CD4-positive, CD25-positive, alpha-beta regulatory T cell (primary cell): ENCODE data around the gene OR8A1. TPM values are rescaled to one million over a fixed set of nuclear protein-coding genes. Genes with fewer than 3 reads are reported as not detected.
A peak's percentile ranks its signal among the peaks of the same experiment; 100 is the strongest.

Experiments
- ATAC-seq, 2 donors: fragments of 150-1000 bp; cut with Tn5 transposase; one replicate each; pipeline ENCODE4 v1.10.0; 2021; ENCODE audit warnings: low read depth in 2 of 2, moderate number of reproducible peaks in 2 of 2, moderate library complexity in 1 of 2
- DNase-seq, 3 donors: peaks; one replicate each; pipeline versions ENCODE4 v3.0.0 to v3.0.0-alpha.2; 2012 to 2022; ENCODE audit warnings: mixed read lengths in 1 of 3
- H3K27ac ChIP-seq: one replicate; pipeline ENCODE4 v1.7.0; 2013; ENCODE audit warnings: mild to moderate bottlenecking, low read length; ENCODE audit not compliant: insufficient read depth, poor library complexity, severe bottlenecking
- H3K27me3 ChIP-seq: one replicate; pipeline ENCODE4 v1.7.0; 2013; ENCODE audit warnings: low read length; ENCODE audit not compliant: control insufficient read depth, insufficient read depth
- H3K36me3 ChIP-seq: one replicate; pipeline ENCODE4 v1.7.0; 2013; ENCODE audit warnings: mild to moderate bottlenecking, low read length, moderate library complexity; ENCODE audit not compliant: control insufficient read depth, insufficient read depth
- H3K4me1 ChIP-seq: 2 replicates; pipeline ENCODE4 v1.7.0; 2013; ENCODE audit warnings: mild to moderate bottlenecking, low read length; ENCODE audit not compliant: insufficient read depth, control insufficient read depth, poor library complexity, severe bottlenecking
- H3K4me3 ChIP-seq: one replicate; pipeline ENCODE4 v1.7.0; 2013; ENCODE audit warnings: low read depth, mild to moderate bottlenecking, low read length, moderate library complexity
- H3K9me3 ChIP-seq, 2 experiments: 1 replicate in 1 of 2; 2 replicates in 1 of 2; pipeline ENCODE4 v1.7.0; 2013; ENCODE audit warnings: low read length in 2 of 2, mild to moderate bottlenecking in 1 of 2, moderate library complexity in 1 of 2; ENCODE audit not compliant: control insufficient read depth in 2 of 2
- H3K27ac Mint-ChIP-seq, 3 donors: one replicate each; pipeline ENCODE4 v1.8.0; 2020 to 2022; ENCODE audit warnings: mild to moderate bottlenecking in 3 of 3, mixed read lengths in 3 of 3, moderate library complexity in 2 of 3
- H3K27me3 Mint-ChIP-seq: one replicate; pipeline ENCODE4 v1.8.0; 2022; ENCODE audit warnings: mild to moderate bottlenecking, mixed read lengths
- H3K36me3 Mint-ChIP-seq: one replicate; pipeline ENCODE4 v1.8.0; 2020; ENCODE audit warnings: mixed read lengths
- H3K4me1 Mint-ChIP-seq, 4 donors: one replicate each; pipeline ENCODE4 v1.8.0; 2020 to 2022; ENCODE audit warnings: mixed read lengths in 4 of 4, mild to moderate bottlenecking in 1 of 4
- H3K4me3 Mint-ChIP-seq, 4 donors: one replicate each; pipeline ENCODE4 v1.8.0; 2020 to 2022; ENCODE audit warnings: mild to moderate bottlenecking in 4 of 4, mixed read lengths in 4 of 4, moderate library complexity in 3 of 4
- H3K9me3 Mint-ChIP-seq, 7 donors: one replicate each; pipeline ENCODE4 v1.8.0; 2020 to 2022; ENCODE audit warnings: mixed read lengths in 7 of 7, mild to moderate bottlenecking in 3 of 7, moderate library complexity in 2 of 7
- polyA plus RNA-seq, 4 donors: library from polyadenylated mRNA; unstranded; fragments of 300-500 nt; fragmentation: Illumina TruSeq; gene quantifications; one replicate each; pipeline ENCODE4 v1.2.3, GENCODE V29; 2021
- total RNA-seq: library from RNA; stranded (reverse); gene quantifications from one replicate; pipeline ENCODE4 v1.2.3, GENCODE V29; 2022

Gene OR8A1
- total and polyA plus RNA-seq, 5 donors from 2014 or later: not detected

DNA sequence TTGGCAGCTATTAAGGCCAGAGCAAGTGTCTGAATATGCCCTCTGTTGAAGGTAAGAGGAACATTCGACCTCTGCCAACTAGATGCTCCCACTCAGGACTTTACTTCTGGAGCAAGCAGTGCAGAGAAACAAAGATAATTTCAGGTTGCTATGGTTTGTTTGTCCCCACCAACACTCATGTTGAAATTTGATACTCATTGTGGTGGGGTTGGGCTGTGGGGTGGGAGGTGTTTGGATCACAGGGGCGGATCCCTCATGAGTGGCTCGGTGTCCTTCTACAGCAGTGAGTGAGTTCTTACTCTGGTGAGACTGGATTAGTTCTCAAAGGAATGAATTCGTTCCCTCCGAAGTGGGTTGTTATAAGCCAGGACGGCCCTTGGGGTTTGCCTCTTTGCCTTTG lies 12.0 kb downstream of the OR8A1 start:
- DNase-seq (no peak), ATAC-seq (no peak)
- Mint-ChIP-seq H3K9me3 (peaks cover 0 to 1% (median 0%) of the 10 kb centered on the region in 7 donors), H3K4me3 (no peak overlapping the region), H3K4me1 (peaks cover 0 to 4% (median 0%) of the 10 kb centered on the region in 4 donors), H3K27me3 (peaks cover under 1% of the 10 kb centered on the region), H3K27ac (no peak overlapping the region), H3K36me3 (no peaks in the 10 kb centered on the region)
- H3K36me3 ChIP-seq: no peaks in the 10 kb centered on the region
- H3K4me1 ChIP-seq: no peaks in the 10 kb centered on the region
- H3K9me3 ChIP-seq: no peaks in the 10 kb centered on the region
- H3K4me3 ChIP-seq: no peak overlapping the region
- no peak overlapping the region for H3K27ac ChIP-seq
- H3K27me3 ChIP-seq: peaks cover 6% of the 10 kb centered on the region

DNA sequence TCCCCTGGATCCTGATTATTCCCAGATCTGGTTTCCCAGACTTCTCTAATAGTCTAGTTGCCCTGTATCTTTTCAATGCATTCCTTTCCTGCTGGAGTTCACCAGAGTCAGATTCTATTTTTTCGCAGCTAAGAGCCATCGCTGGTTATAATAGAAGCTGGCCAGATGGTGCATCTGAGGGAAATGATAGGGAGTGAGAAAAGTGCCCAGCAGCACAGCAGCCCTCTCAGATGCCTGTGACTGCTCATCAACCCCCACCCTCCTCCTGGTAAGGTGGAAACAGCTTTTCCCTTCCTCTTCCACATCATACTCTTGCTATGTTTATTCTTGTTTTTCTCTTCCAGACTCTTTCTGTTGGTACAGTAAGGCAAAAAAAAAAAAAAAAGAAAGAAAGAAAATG lies 12.8 kb downstream of the OR8A1 start:
- no peak overlapping the region for H3K27ac Mint-ChIP-seq
- no peak for DNase-seq
- H3K9me3 Mint-ChIP-seq: peaks cover 0 to 1% (median 0%) of the 10 kb centered on the region in 7 donors
- Histone ChIP-seq H3K27me3 (peaks cover 6% of the 10 kb centered on the region), H3K36me3 (no peaks in the 10 kb centered on the region), H3K4me3 (no peak overlapping the region), H3K27ac (no peak overlapping the region), H3K9me3 (no peaks in the 10 kb centered on the region), H3K4me1 (no peaks in the 10 kb centered on the region)
- ATAC-seq: no peak
- peaks cover 0 to 4% (median 0%) of the 10 kb centered on the region in 4 donors for H3K4me1 Mint-ChIP-seq
- no peaks in the 10 kb centered on the region for H3K36me3 Mint-ChIP-seq
- H3K27me3 Mint-ChIP-seq: peaks cover under 1% of the 10 kb centered on the region
- H3K4me3 Mint-ChIP-seq: no peak overlapping the region

GRCh38 chr11:124583781-124584180 lies 14.0 kb downstream of the OR8A1 start:
- H3K27me3 ChIP-seq: peaks cover 6% of the 10 kb centered on the region
- H3K27ac Mint-ChIP-seq: no peak overlapping the region
- no peak overlapping the region for H3K4me3 ChIP-seq
- H3K27me3 Mint-ChIP-seq: peaks cover 6% of the 10 kb centered on the region
- H3K4me3 Mint-ChIP-seq: no peak overlapping the region
- H3K36me3 Mint-ChIP-seq: no peaks in the 10 kb centered on the region
- H3K4me1 Mint-ChIP-seq: peaks cover 0 to 4% (median 0%) of the 10 kb centered on the region in 4 donors
- H3K9me3 Mint-ChIP-seq: peaks cover 0 to 1% (median 0%) of the 10 kb centered on the region in 7 donors
- no peaks in the 10 kb centered on the region for H3K9me3 ChIP-seq
- no peak overlapping the region for H3K27ac ChIP-seq
- no peaks in the 10 kb centered on the region for H3K36me3 ChIP-seq
- no peaks in the 10 kb centered on the region for H3K4me1 ChIP-seq
- DNase-seq (no peak), ATAC-seq (no peak)

- ATAC-seq (no peak), DNase-seq (no peak)
- no peaks in the 10 kb centered on the region for H3K36me3 Mint-ChIP-seq
- H3K27me3 ChIP-seq: peaks cover 6% of the 10 kb centered on the region
- H3K9me3 ChIP-seq: no peaks in the 10 kb centered on the region
- peaks cover 0 to 4% (median 0%) of the 10 kb centered on the region in 4 donors for H3K4me1 Mint-ChIP-seq
- H3K4me3 Mint-ChIP-seq: no peak overlapping the region
- H3K4me1 ChIP-seq: no peaks in the 10 kb centered on the region
- H3K4me3 ChIP-seq: no peak overlapping the region
- H3K9me3 Mint-ChIP-seq: peaks cover 0 to 1% (median 0%) of the 10 kb centered on the region in 7 donors
- H3K27ac ChIP-seq: no peak overlapping the region
- no peak overlapping the region for H3K27ac Mint-ChIP-seq
- H3K27me3 Mint-ChIP-seq: peaks cover 6% of the 10 kb centered on the region
- no peaks in the 10 kb centered on the region for H3K36me3 ChIP-seq
These were observed 15.0 kb downstream of the OR8A1 start for GRCh38 chr11:124584681-124585372.

- Histone ChIP-seq H3K4me1 (no peaks in the 10 kb centered on the region), H3K27me3 (peaks cover 8% of the 10 kb centered on the region), H3K9me3 (no peaks in the 10 kb centered on the region), H3K4me3 (no peak overlapping the region), H3K27ac (no peak overlapping the region), H3K36me3 (no peaks in the 10 kb centered on the region)
- DNase-seq (peak; percentile 2 to 51 (median 22)), ATAC-seq (peak in 1 of 2 donors; percentile 52)
- Mint-ChIP-seq H3K9me3 (peaks cover 0 to 1% (median 0%) of the 10 kb centered on the region in 7 donors), H3K4me3 (no peak overlapping the region), H3K27me3 (peaks cover 6% of the 10 kb centered on the region), H3K4me1 (peaks cover 0 to 4% (median 0%) of the 10 kb centered on the region in 4 donors), H3K27ac (no peak overlapping the region), H3K36me3 (no peaks in the 10 kb centered on the region)
These were observed 16.6 kb downstream of the OR8A1 start for GRCh38 chr11:124586238-124586860.

DNA sequence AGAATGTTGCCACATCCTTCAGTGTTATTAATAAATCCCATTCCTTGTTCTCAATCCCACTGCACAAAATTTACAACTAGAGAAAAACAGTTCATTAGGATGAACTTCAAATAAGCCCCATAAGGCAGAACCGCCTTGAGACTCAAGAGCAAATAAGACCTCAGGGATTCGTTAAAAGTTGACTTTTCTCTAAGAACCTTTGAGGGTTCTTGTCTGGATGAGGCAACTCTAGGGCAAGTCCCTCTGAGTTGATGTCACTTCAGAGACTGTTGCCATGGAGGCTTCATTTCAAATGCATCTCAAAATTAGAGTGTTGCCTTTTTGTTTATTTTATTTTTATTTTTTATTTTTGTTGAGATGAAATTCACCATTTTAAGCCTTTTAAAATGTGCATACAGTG lies 21.6 kb downstream of the OR8A1 start:
- Mint-ChIP-seq H3K9me3 (no peaks in the 10 kb centered on the region), H3K27me3 (peaks cover 28% of the 10 kb centered on the region), H3K27ac (no peak overlapping the region), H3K4me1 (peaks cover 0 to under 1% (median 0%) of the 10 kb centered on the region in 4 donors), H3K4me3 (no peak overlapping the region), H3K36me3 (no peaks in the 10 kb centered on the region)
- no peak for ATAC-seq
- no peaks in the 10 kb centered on the region for H3K36me3 ChIP-seq
- H3K4me1 ChIP-seq: no peaks in the 10 kb centered on the region
- no peak for DNase-seq
- peaks cover 2% of the 10 kb centered on the region for H3K27me3 ChIP-seq
- H3K4me3 ChIP-seq: no peak overlapping the region
- no peak overlapping the region for H3K27ac ChIP-seq
- H3K9me3 ChIP-seq: no peaks in the 10 kb centered on the region

DNA sequence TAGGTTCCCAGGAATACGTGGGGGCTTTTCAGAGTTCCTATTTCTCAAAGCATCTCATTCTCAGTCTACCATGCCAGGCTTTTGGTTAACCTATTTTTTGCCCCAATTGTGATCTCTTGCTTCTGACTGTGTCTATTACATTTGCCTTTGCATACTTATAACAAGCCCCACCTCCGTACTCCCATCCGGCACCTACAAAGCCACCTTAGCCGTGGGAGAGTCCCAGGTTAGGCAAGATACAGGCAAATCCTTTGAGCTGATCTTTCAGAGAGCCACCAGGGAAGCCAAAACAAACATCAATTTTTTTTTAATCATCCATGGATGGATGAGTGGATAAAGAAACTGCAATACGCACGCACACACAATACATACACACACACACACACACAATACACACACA lies 22.8 kb downstream of the OR8A1 start:
- Histone ChIP-seq H3K9me3 (no peaks in the 10 kb centered on the region), H3K36me3 (no peaks in the 10 kb centered on the region), H3K4me3 (no peak overlapping the region), H3K27me3 (peaks cover 2% of the 10 kb centered on the region), H3K4me1 (no peaks in the 10 kb centered on the region), H3K27ac (no peak overlapping the region)
- no peaks in the 10 kb centered on the region for H3K4me1 Mint-ChIP-seq
- DNase-seq (no peak), ATAC-seq (no peak)
- no peak overlapping the region for H3K4me3 Mint-ChIP-seq
- H3K9me3 Mint-ChIP-seq: no peaks in the 10 kb centered on the region
- H3K36me3 Mint-ChIP-seq: no peaks in the 10 kb centered on the region
- peaks cover 35% of the 10 kb centered on the region for H3K27me3 Mint-ChIP-seq
- H3K27ac Mint-ChIP-seq: no peak overlapping the region

DNA sequence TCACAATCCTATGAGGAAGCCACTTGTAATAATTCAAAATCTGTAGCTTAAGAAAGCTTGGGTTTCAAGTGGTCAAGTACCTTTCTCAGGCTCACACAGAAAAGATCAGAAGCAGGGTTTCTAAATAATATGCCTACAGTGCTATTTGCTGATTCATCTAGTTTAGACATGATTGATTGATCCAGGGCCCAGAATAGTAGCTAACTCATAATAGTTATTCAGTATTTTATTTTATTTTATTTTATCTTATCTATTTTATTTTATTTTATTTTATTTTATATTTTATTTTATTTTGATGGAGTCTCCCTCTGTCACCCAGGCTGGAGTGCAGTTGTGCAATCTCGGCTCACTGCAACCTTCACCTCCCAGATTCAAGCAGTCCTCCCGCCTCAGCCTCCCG lies 25.5 kb downstream of the OR8A1 start:
- no peak overlapping the region for H3K4me3 ChIP-seq
- H3K27me3 ChIP-seq: peaks cover 4% of the 10 kb centered on the region
- Mint-ChIP-seq H3K4me1 (no peaks in the 10 kb centered on the region), H3K9me3 (peaks cover 0 to 3% (median 0%) of the 10 kb centered on the region in 7 donors), H3K4me3 (no peak overlapping the region), H3K27ac (no peak overlapping the region), H3K36me3 (no peaks in the 10 kb centered on the region), H3K27me3 (peaks cover 30% of the 10 kb centered on the region)
- H3K27ac ChIP-seq: no peak overlapping the region
- no peaks in the 10 kb centered on the region for H3K9me3 ChIP-seq
- DNase-seq (no peak), ATAC-seq (no peak)
- H3K4me1 ChIP-seq: no peaks in the 10 kb centered on the region
- no peaks in the 10 kb centered on the region for H3K36me3 ChIP-seq
